ENCODE measurements around the gene RANBP6. TPM values are rescaled to one million over a fixed set of nuclear protein-coding genes. Genes with fewer than 3 reads are reported as not detected.

Gene RANBP6
- total and polyA plus RNA-seq, 10 donors, result 12.3 to 22.3 (median 18.1) TPM

DNA sequence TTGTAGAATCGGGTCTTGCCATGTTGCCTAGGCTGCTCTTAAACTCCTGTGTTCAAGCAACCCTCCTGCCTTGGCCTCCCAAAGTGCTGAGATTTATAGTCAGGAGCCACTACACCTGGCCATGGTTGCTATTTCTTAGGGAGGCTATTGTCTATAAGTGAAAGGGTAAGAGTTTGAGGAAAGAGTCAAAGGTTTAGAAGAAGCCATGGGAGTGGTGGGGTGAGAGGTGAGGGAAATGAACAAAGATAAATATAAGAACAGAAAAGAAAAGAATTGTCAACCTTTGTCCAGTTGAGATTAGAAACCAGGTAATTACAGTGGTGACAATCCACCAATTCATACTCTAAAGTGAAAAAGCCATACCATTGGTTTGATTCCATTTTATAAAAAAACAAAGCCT is 32.6 kb upstream of the RANBP6 start:
- Histone ChIP-seq H3K4me1 (no peaks in the 10 kb centered on the region), H3K9me3 (no peaks in the 10 kb centered on the region), H3K36me3 (no peaks in the 10 kb centered on the region), H3K27ac (no peak overlapping the region), H3K27me3 (replicated peaks in 1 of 7) (peaks cover 0 to 12% (median 0%) of the 10 kb centered on the region in 7 donors), H3K4me3 (no peak overlapping the region)
- intact Hi-C loops (cut with DNase I; ENCODE audit: low total_unique reads), result no loop called here
- TF ChIP-seq POLR2A (IDR thresholded peaks at IDR 0.05), result no peak
- TF ChIP-seq, protein P1, sequence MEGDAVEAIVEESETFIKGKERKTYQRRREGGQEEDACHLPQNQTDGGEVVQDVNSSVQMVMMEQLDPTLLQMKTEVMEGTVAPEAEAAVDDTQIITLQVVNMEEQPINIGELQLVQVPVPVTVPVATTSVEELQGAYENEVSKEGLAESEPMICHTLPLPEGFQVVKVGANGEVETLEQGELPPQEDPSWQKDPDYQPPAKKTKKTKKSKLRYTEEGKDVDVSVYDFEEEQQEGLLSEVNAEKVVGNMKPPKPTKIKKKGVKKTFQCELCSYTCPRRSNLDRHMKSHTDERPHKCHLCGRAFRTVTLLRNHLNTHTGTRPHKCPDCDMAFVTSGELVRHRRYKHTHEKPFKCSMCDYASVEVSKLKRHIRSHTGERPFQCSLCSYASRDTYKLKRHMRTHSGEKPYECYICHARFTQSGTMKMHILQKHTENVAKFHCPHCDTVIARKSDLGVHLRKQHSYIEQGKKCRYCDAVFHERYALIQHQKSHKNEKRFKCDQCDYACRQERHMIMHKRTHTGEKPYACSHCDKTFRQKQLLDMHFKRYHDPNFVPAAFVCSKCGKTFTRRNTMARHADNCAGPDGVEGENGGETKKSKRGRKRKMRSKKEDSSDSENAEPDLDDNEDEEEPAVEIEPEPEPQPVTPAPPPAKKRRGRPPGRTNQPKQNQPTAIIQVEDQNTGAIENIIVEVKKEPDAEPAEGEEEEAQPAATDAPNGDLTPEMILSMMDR (IDR thresholded peaks at IDR 0.05 in 8 of 11, conservative IDR thresholded peaks at IDR 0.05 in 3 of 11), result no peak
- no peak for TF ChIP-seq POLR2AphosphoS5 (IDR thresholded peaks at IDR 0.05)
- WGBS, 5 donors, result 84 to 96% (median 90%) methylated on average over 1 of the region's 1 CpG
- no peak for DNase-seq

DNA sequence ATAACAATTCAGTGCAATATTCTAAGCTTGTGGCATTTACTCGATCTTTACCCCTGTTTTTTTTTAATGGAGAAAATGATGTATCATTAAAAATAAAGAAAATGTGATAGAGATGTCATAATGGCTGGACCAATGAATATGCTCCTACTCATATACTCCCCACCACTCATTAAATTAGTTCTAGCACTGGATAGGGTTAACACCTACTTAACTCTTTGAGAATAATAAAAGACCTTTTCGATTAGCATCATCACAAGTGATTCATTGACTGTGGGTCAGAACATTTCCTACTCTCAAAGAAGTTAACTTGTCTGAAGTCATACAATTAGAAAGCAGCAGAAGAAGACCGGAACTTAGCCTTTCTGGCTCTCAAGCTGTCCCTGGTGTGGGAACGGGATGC is 31.6 kb upstream of the RANBP6 start:
- WGBS, 5 donors, result 74 to 89% (median 82%) methylated on average over 4 of the region's 4 CpGs
- intact Hi-C loops (cut with DNase I; ENCODE audit: low total_unique reads), result no loop called here
- no peaks in the 10 kb centered on the region for H3K4me1 ChIP-seq

DNA sequence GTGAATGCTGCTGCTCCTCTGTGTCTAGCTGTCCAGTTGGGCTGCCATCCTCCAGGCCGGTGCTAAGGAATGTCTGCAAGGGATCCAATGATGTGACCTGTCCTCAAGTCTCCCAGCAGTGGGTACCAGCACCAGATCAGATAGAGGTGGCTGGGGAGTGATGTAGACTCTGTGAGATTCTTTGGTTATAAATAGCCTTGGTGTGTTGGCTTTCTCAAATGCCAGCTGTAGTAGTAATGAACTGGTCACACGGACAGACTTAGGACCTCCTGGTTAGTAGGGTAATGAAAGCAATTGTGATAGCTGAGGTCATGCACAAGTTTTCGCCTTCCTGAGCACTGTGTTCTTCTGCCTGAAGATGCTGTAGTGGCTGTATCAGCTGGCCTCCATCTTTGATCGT is 29.9 kb upstream of the RANBP6 start:
- peaks cover 0 to 12% (median 0%) of the 10 kb centered on the region in 7 donors for H3K27me3 ChIP-seq (replicated peaks in 1 of 7)
- H3K4me1 ChIP-seq, result no peaks in the 10 kb centered on the region
- DNase-seq, result no peak
- TF ChIP-seq POLR2AphosphoS5 (IDR thresholded peaks at IDR 0.05) (no peak), POLR2A (IDR thresholded peaks at IDR 0.05) (no peak)
- TF ChIP-seq, protein P1 (IDR thresholded peaks at IDR 0.05 in 8 of 11, conservative IDR thresholded peaks at IDR 0.05 in 3 of 11), result no peak
- WGBS, 5 donors, result 82 to 90% (median 83%) methylated on average over 4 of the region's 4 CpGs
- no peaks in the 10 kb centered on the region for H3K9me3 ChIP-seq
- no peaks in the 10 kb centered on the region for H3K36me3 ChIP-seq
- H3K4me3 ChIP-seq, result no peak overlapping the region
- intact Hi-C loops (cut with DNase I; ENCODE audit: low total_unique reads), result no loop called here
- H3K27ac ChIP-seq, result no peak overlapping the region

More for the DNA sequence above, 31.6 kb upstream of the RANBP6 start:
- H3K4me3 ChIP-seq, result no peak overlapping the region
- H3K9me3 ChIP-seq, result no peaks in the 10 kb centered on the region
- peaks cover 0 to 12% (median 0%) of the 10 kb centered on the region in 7 donors for H3K27me3 ChIP-seq (replicated peaks in 1 of 7)
- DNase-seq, result no peak
- no peak for TF ChIP-seq POLR2A (IDR thresholded peaks at IDR 0.05)
- TF ChIP-seq, protein P1 (IDR thresholded peaks at IDR 0.05 in 8 of 11, conservative IDR thresholded peaks at IDR 0.05 in 3 of 11), result no peak
- TF ChIP-seq POLR2AphosphoS5 (IDR thresholded peaks at IDR 0.05), result no peak
- no peaks in the 10 kb centered on the region for H3K36me3 ChIP-seq
- H3K27ac ChIP-seq, result no peak overlapping the region

DNA sequence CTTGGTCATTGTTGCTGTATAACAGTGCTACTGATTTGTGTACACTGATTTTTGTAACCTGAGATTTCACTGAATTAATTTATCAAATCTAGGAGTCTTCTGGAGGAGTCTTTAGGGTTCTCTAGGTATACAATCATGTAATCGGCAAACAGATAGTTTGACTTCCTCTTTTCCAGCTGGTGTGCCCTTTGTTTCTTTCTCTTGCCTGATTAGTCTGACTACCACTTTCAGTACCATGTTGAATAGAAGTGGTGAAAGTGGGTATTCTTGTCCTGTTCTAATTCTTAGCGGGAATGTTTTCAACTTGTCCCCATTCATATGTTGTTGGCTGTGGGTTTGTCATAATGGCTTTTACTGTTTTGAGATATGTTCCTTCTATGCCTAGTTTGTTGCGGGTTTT is 24.7 kb upstream of the RANBP6 start:
- Histone ChIP-seq H3K4me1 (no peaks in the 10 kb centered on the region), H3K27me3 (replicated peaks in 1 of 7) (no peaks in the 10 kb centered on the region), H3K27ac (no peak overlapping the region), H3K4me3 (no peak overlapping the region), H3K9me3 (no peaks in the 10 kb centered on the region), H3K36me3 (no peaks in the 10 kb centered on the region)
- intact Hi-C loops (cut with DNase I; ENCODE audit: low total_unique reads), result no loop called here
- 76 to 86% (median 80%) methylated on average over 3 of the region's 3 CpGs for WGBS, 5 donors
- TF ChIP-seq, protein P1 (IDR thresholded peaks at IDR 0.05 in 8 of 11, conservative IDR thresholded peaks at IDR 0.05 in 3 of 11), result no peak
- no peak for TF ChIP-seq POLR2A (IDR thresholded peaks at IDR 0.05)
- TF ChIP-seq POLR2AphosphoS5 (IDR thresholded peaks at IDR 0.05), result no peak
- no peak for DNase-seq

Data from spleen (tissue), 11 donors.